A673 (cell line): Measurements from ENCODE around the gene KIAA0319L. TPM values are rescaled to one million over a fixed set of nuclear protein-coding genes. Genes with fewer than 3 reads are reported as not detected.
"Not testable (repeated sequence)": the region's sequence is repeated elsewhere in the genome, so short reads cannot be mapped to it uniquely, and the experiment has no call there.

Experiments used
- BruUV-seq: library from RNA; stranded (reverse); fragments of 400-500 nt; replicated peaks from 2 replicates; lab custom pipeline; 2021; lab: Mats Ljungman, UMichigan
- CTCF ChIA-PET: fragments of 300-600 bp; sonication (Branson Sonifier 250); formaldehyde crosslinking; loops from one replicate; lab custom pipeline; 2022; ENCODE audit warnings: antibody characterized with exemption; lab: Charles Lee
- POLR2A ChIA-PET: fragments of 300-600 bp; sonication (Branson Sonifier 250); formaldehyde crosslinking; loops from one replicate; lab custom pipeline; 2022; ENCODE audit warnings: antibody characterized with exemption; ENCODE audit not compliant: low non-redundant PET; lab: Charles Lee
- DNase-seq: peaks from one replicate; pipeline ENCODE4 v3.0.0-alpha.2; 2015; ENCODE audit warnings: low spot score
- H3K27ac ChIP-seq: fragments of 200-600 bp; sonication (generic); 2 replicates; pipeline ENCODE4 v1.5.1; 2016; ENCODE audit warnings: mixed run types, low read depth, mild to moderate bottlenecking, mixed read lengths, antibody characterized with exemption, low read length; ENCODE audit not compliant: poor library complexity, severe bottlenecking
- H3K27me3 ChIP-seq: fragments of 200-600 bp; sonication (generic); replicated peaks from 2 replicates; pipeline ENCODE4 v1.6.1; 2017; ENCODE audit warnings: mixed run types, low read depth, mild to moderate bottlenecking, mixed read lengths, antibody characterized with exemption, low read length; ENCODE audit not compliant: insufficient read depth, poor library complexity
- H3K36me3 ChIP-seq: fragments of 200-600 bp; sonication (generic); 2 replicates; pipeline ENCODE4 v1.6.1; 2016; ENCODE audit warnings: mixed run types, mild to moderate bottlenecking, mixed read lengths, antibody characterized with exemption, low read length; ENCODE audit not compliant: insufficient read depth, poor library complexity, severe bottlenecking
- H3K4me1 ChIP-seq: fragments of 200-600 bp; sonication (generic); 2 replicates; pipeline ENCODE4 v1.6.1; 2017; ENCODE audit warnings: mixed run types, mild to moderate bottlenecking, mixed read lengths, antibody characterized with exemption, low read length; ENCODE audit not compliant: insufficient read depth, poor library complexity, severe bottlenecking
- H3K4me3 ChIP-seq: fragments of 200-600 bp; sonication (generic); 2 replicates; pipeline ENCODE4 v1.5.1; 2016; ENCODE audit warnings: low read depth, mixed run types, mild to moderate bottlenecking, mixed read lengths, low read length; ENCODE audit not compliant: poor library complexity, severe bottlenecking
- H3K9me3 ChIP-seq: fragments of 200-600 bp; sonication (generic); 2 replicates; pipeline ENCODE4 v1.6.1; 2016; ENCODE audit warnings: mixed run types, low read depth, mild to moderate bottlenecking, mixed read lengths, antibody characterized with exemption, low read length; ENCODE audit not compliant: poor library complexity, severe bottlenecking
- CTCF ChIP-seq: fragments of 300-800, 200-600 bp; sonication (generic); conservative IDR thresholded peaks from 2 replicates; pipeline ENCODE4 v1.5.1; 2017; ENCODE audit warnings: low read depth, mild to moderate bottlenecking, antibody characterized with exemption, low read length, moderate library complexity, mixed read lengths
- EZH2 ChIP-seq: fragments of 200-600 bp; sonication (generic); IDR thresholded peaks from 2 replicates; pipeline ENCODE4 v1.6.1; 2017; ENCODE audit warnings: borderline replicate concordance, low read depth, mild to moderate bottlenecking, mixed read lengths, antibody characterized with exemption, low read length; ENCODE audit not compliant: poor library complexity, severe bottlenecking
- intact Hi-C: fragments of 100-400 bp; cut with micrococcal nuclease; formaldehyde crosslinking; loops from one replicate; pipeline ENCODE4 v1.10.0; 2022; ENCODE audit not compliant: unreplicated experiment
- total RNA-seq: library from RNA; stranded (reverse); gene quantifications from 2 replicates; pipeline ENCODE4 v1.2.3, GENCODE V29; 2021

Gene KIAA0319L
- total RNA-seq, 1 experiment from 2014 or later, result 33.7 TPM

DNA sequence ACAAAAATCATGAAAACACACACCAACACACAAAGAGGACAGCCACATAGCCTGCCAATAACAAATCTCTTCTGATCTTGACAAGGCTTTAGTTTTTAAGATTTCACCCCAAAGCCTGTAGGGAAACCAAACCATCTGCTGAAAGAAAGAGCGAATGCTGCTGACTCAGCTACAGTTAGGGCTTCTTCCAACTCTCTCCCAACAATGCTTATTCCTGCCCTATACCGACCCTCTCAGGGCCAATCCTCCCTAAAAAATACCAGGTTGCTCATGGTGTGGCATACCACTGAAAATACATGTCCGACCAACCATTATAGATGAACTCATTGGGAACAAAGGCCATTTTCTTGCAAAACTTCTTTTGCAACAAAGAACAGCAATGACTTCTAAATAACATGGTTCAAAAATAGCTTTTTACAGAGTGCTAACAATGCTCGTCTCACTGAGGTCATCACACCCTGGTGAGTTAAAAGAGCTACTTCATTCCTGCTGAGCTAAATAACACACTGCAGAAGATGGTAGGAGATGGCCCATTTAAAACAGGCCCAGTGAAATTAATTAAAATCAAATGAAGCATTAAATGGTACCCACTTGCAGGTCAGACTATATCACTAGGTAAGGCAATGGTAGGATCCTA is 86.1 kb downstream of the KIAA0319L start:
- BruUV-seq, result no TSS peak
- Histone ChIP-seq H3K4me1 (no peaks in the 10 kb centered on the region), H3K4me3 (no peak overlapping the region), H3K27ac (no peak overlapping the region), H3K9me3 (no peaks in the 10 kb centered on the region), H3K36me3 (peaks cover 6% of the 10 kb centered on the region), H3K27me3 (no peaks in the 10 kb centered on the region)
- POLR2A ChIA-PET, result no interaction called here
- DNase-seq, result no peak
- intact Hi-C loops, result no loop called here
- TF ChIP-seq CTCF, result no peak
- no peak for TF ChIP-seq EZH2
- CTCF ChIA-PET, result no interaction called here

DNA sequence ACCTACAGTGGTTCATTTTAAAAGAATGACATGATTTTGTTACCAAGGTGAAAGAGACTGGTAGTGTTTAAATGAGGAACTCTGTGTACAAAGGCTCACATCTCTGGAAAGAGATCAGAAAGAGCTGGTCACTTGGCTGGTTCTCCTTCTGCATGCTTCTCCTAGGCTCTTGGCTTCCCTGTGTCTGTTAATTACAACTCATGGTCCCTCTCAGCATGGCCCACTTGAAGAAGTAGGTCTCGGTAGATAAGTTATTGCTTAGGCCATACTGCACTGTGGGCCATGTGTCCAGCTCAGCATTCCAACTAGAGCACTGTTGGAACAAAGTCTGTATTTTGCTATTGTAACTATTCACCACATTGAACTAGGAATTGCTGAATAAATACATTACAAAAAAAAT is 91.1 kb downstream of the KIAA0319L start:
- BruUV-seq, result no TSS peak
- ChIA-PET CTCF (no interaction called here), POLR2A (no interaction called here)
- H3K9me3 ChIP-seq, result no peaks in the 10 kb centered on the region
- H3K27ac ChIP-seq, result no peak overlapping the region
- H3K27me3 ChIP-seq, result no peaks in the 10 kb centered on the region
- H3K4me3 ChIP-seq, result no peak overlapping the region
- DNase-seq, result no peak
- TF ChIP-seq CTCF (no peak), EZH2 (no peak)
- H3K4me1 ChIP-seq, result no peaks in the 10 kb centered on the region
- intact Hi-C loops, result no loop called here
- H3K36me3 ChIP-seq, result peaks cover 15% of the 10 kb centered on the region

DNA sequence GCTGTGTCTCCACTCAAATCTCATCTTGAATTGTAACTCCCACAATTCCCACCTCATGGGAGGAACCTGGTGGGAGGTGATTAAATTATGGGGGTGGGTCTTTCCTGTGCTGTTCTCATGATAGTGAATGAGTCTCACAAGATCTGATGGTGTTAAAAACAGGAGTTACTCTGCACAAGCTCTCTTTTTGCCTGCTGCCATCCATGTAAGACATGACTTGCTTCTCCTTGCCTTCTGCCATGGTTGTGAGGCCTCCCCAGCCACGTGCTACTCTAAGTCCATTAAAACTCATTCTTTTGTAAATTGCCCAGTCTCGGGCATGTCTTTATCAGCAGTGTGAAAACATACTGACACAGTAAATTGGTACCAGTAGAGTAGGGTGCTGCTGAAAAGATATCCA is 93.5 kb downstream of the KIAA0319L start:
- peaks cover 15% of the 10 kb centered on the region for H3K36me3 ChIP-seq
- not testable (repeated sequence) for H3K4me1 ChIP-seq, BruUV-seq

GRCh38 chr1:35463232-35463631 is 94.0 kb downstream of the KIAA0319L start:
- Histone ChIP-seq H3K9me3 (no peaks in the 10 kb centered on the region), H3K27ac (no peak overlapping the region), H3K4me1 (no peaks in the 10 kb centered on the region), H3K27me3 (no peaks in the 10 kb centered on the region), H3K36me3 (peaks cover 15% of the 10 kb centered on the region), H3K4me3 (no peak overlapping the region)
- intact Hi-C loops, result no loop called here
- no peak for TF ChIP-seq EZH2
- DNase-seq, result no peak
- ChIA-PET POLR2A (no interaction called here), CTCF (no interaction called here)
- no TSS peak for BruUV-seq

More for the DNA sequence above, 93.5 kb downstream of the KIAA0319L start:
- DNase-seq, POLR2A ChIA-PET, H3K4me3 ChIP-seq, CTCF ChIA-PET, H3K27ac ChIP-seq, H3K9me3 ChIP-seq, H3K27me3 ChIP-seq, intact Hi-C loops: not testable (repeated sequence)
